Right lobe of liver (tissue), 6 donors: ENCODE results near the gene ILK. TPM values are rescaled to one million over a fixed set of nuclear protein-coding genes. Genes with fewer than 3 reads are reported as not detected.
A peak's percentile ranks its signal among the peaks of the same experiment; 100 is the strongest.

Source experiments
- ATAC-seq, 4 donors: fragments of 200-7000 bp; cut with Tn5 transposase; one replicate each; pipeline ENCODE4 v1.9.1; 2020; ENCODE audit warnings: mild to moderate bottlenecking in 4 of 4, moderate library complexity in 4 of 4
- DNase-seq, 3 donors: peaks; one replicate each; pipeline ENCODE4 v3.0.0-alpha.2; 2020
- H3K27ac ChIP-seq, 3 donors: fragments of 200-600 bp; one replicate each; pipeline ENCODE4 v1.8.0; 2022
- H3K27me3 ChIP-seq, 2 donors: fragments of 200-600 bp; one replicate each; pipeline ENCODE4 v1.8.0; 2022
- H3K36me3 ChIP-seq, 4 donors: fragments of 200-600 bp; sonication (generic) in 1 of 4; one replicate each; pipeline versions ENCODE4 v1.5.1 to v1.8.0; 2017 to 2022; ENCODE audit warnings: control low read depth in 1 of 4
- H3K4me1 ChIP-seq, 4 donors: fragments of 200-600 bp; sonication (generic) in 1 of 4; one replicate each; pipeline versions ENCODE4 v1.5.1 to v1.8.0; 2017 to 2022; ENCODE audit warnings: control low read depth in 1 of 4
- H3K4me3 ChIP-seq, 3 donors: fragments of 200-600 bp; one replicate each; pipeline ENCODE4 v1.8.0; 2022
- H3K9me3 ChIP-seq, 4 donors: fragments of 200-600 bp; sonication (generic) in 1 of 4; one replicate each; pipeline versions ENCODE4 v1.5.1 to v1.8.0; 2017 to 2022; ENCODE audit warnings: control low read depth in 1 of 4
- CTCF ChIP-seq, 4 donors: fragments of 200-600 bp in 3 of 4; fragments of 450-650 bp in 1 of 4; IDR thresholded peaks; one replicate each; pipeline versions ENCODE4 v1.5.1 to v1.8.0; 2016 to 2022; ENCODE audit warnings: antibody characterized with exemption in 4 of 4, mild to moderate bottlenecking in 2 of 4
- POLR2A ChIP-seq: fragments of 450-650 bp; IDR thresholded peaks from one replicate; pipeline ENCODE4 v1.6.1; 2017; ENCODE audit warnings: antibody characterized with exemption, mild to moderate bottlenecking
- WGBS: methylation state at CpG from one replicate; pipeline ENCODE4 v1.1.6; 2018; ENCODE audit warnings: low coverage, low lambda C conversion rate; ENCODE audit not compliant: insufficient coverage; ENCODE audit errors: missing lambda C conversion rate; 5-methylcytosine and 5-hydroxymethylcytosine counted together
- intact Hi-C, 2 donors: fragments of 100-400 bp; cut with DNase I; formaldehyde crosslinking; loops; one replicate each; pipeline versions ENCODE4 v1.11.2 to v1.14.1; 2022
- total RNA-seq, 6 experiments: library from RNA; depleted of rRNA in 2 of 6; stranded (reverse); fragments of >200 nt in 2 of 6; fragmentation: NEBNext Ultra II Directional in 3 of 6; extraction: Animal tissue kit (Norgen Biotek cat#: 25700) in 3 of 6; gene quantifications; one replicate each; pipeline versions ENCODE4 v1.1.0 to v1.2.4, GENCODE V29; 2016 to 2023
- donor health status: DM: no; HTN: yes; CAD: no.
- donor health status: DM: no; HTN: no; CAD: no.
- donor health status: DM: no; HTN: no; CAD: no.
- donor health status: DM: no; HTN: yes; CAD: no.
- donor health status: DM: no; HTN: yes; CAD: no.

Gene ILK
- total RNA-seq, 6 experiments from 2014 or later: 33.4 to 79.9 (median 55.0) TPM

GRCh38 chr11:6563667-6564066 lies 39.9 kb upstream of the ILK start:
- Histone ChIP-seq H3K27me3 (no peaks in the 10 kb centered on the region), H3K4me3 (no peak overlapping the region), H3K9me3 (no peaks in the 10 kb centered on the region), H3K36me3 (no peaks in the 10 kb centered on the region), H3K27ac (no peak overlapping the region), H3K4me1 (peaks cover 0 to 16% (median 7%) of the 10 kb centered on the region in 4 donors)
- TF ChIP-seq CTCF (IDR thresholded peaks at IDR 0.05) (no peak), POLR2A (no peak)
- 67% methylated on average over 1 of the region's 10 CpGs for WGBS
- ATAC-seq: no peak
- no peak for DNase-seq
- intact Hi-C loops: no loop called here

GRCh38 chr11:6565325-6565724 lies 38.2 kb upstream of the ILK start:
- intact Hi-C loops: no loop called here
- H3K4me3 ChIP-seq: no peak overlapping the region
- no peaks in the 10 kb centered on the region for H3K36me3 ChIP-seq
- peaks cover 0 to 20% (median 8%) of the 10 kb centered on the region in 4 donors for H3K4me1 ChIP-seq
- no peak overlapping the region for H3K27ac ChIP-seq
- H3K9me3 ChIP-seq: no peaks in the 10 kb centered on the region
- H3K27me3 ChIP-seq: no peaks in the 10 kb centered on the region
- no peak for TF ChIP-seq CTCF (IDR thresholded peaks at IDR 0.05)
- TF ChIP-seq POLR2A: no peak
- no peak for DNase-seq
- ATAC-seq: no peak
- WGBS: 89% methylated on average over 2 of the region's 2 CpGs

- no peak for ATAC-seq
- TF ChIP-seq POLR2A: no peak
- TF ChIP-seq CTCF (IDR thresholded peaks at IDR 0.05): no peak
- H3K9me3 ChIP-seq: no peaks in the 10 kb centered on the region
- 86% methylated on average over 2 of the region's 5 CpGs for WGBS
- H3K27ac ChIP-seq: no peak overlapping the region
- H3K4me3 ChIP-seq: no peak overlapping the region
- intact Hi-C loops: no loop called here
- H3K36me3 ChIP-seq: no peaks in the 10 kb centered on the region
- no peaks in the 10 kb centered on the region for H3K27me3 ChIP-seq
- peaks cover 0 to 20% (median 8%) of the 10 kb centered on the region in 4 donors for H3K4me1 ChIP-seq
- DNase-seq: no peak
These were observed 37.4 kb upstream of the ILK start for GRCh38 chr11:6565988-6566703.

GRCh38 chr11:6566704-6567370 lies 36.7 kb upstream of the ILK start:
- ATAC-seq (peak; percentile 76 to 82 (median 76)), DNase-seq (peak; percentile 55 to 91 (median 76))
- H3K4me1 ChIP-seq: peaks cover 0 to 20% (median 8%) of the 10 kb centered on the region in 4 donors
- intact Hi-C loops: no loop called here
- H3K27ac ChIP-seq: no peak overlapping the region
- no peak overlapping the region for H3K4me3 ChIP-seq
- 59% methylated on average over 9 of the region's 13 CpGs for WGBS
- no peaks in the 10 kb centered on the region for H3K9me3 ChIP-seq
- no peaks in the 10 kb centered on the region for H3K27me3 ChIP-seq
- no peaks in the 10 kb centered on the region for H3K36me3 ChIP-seq
- TF ChIP-seq CTCF (IDR thresholded peaks at IDR 0.05): no peak
- no peak for TF ChIP-seq POLR2A
